ENCODE measurements around the gene FAM107B. TPM values are rescaled to one million over a fixed set of nuclear protein-coding genes. Genes with fewer than 3 reads are reported as not detected.
A peak's percentile ranks its signal among the peaks of the same experiment; 100 is the strongest.

Gene FAM107B
- total and polyA plus RNA-seq, 7 experiments from 2014 or later = 167 to 236 (median 211) TPM

DNA sequence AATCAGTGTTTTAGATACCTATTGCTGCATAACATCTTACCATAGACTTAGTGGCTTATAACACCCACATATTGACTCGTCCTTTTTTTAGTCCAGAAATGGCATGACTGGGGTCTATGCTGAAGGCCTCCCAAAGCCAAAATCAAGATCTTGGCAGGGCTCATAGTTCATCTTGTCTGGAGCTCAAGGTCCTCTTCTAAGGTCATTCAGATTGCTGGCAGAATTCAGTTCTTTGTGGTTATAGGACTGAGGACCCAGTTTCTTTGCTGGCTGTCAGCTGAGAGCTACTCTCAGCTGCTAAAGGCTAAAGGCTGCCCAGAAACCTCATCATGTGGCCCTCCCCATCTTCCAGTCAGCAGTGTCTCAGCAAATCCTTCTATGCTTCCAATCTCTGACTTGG is 165.5 kb downstream of the FAM107B start:
- H3K9me3 Mint-ChIP-seq = peaks cover 0 to 3% (median 0%) of the 10 kb centered on the region in 11 donors
- peaks cover 0 to 8% (median 0%) of the 10 kb centered on the region in 5 donors for H3K36me3 Mint-ChIP-seq
- H3K27ac ChIP-seq (ENCODE audit: low read depth, low read length) = no peak overlapping the region
- intact Hi-C loops (cut with micrococcal nuclease) = loop anchor here in 1 of 2 donors (10.0 kb wide), 1 partner anchor 346 kb away; the partner anchor contains the start of genes DCLRE1C and MEIG1
- H3K27me3 Mint-ChIP-seq = no peaks in the 10 kb centered on the region
- H3K27me3 ChIP-seq (ENCODE audit: control insufficient read depth in 2 of 2, insufficient read depth in 2 of 2, low read length in 2 of 2) = no peaks in the 10 kb centered on the region
- H3K27ac Mint-ChIP-seq = peak overlapping the region in 2 of 9 donors; percentile 1 to 47
- H3K4me1 Mint-ChIP-seq = peaks cover 21 to 37% (median 26%) of the 10 kb centered on the region in 7 donors
- ATAC-seq (no peak), DNase-seq (no peak)
- H3K9me3 ChIP-seq (ENCODE audit: control insufficient read depth in 2 of 3, low read length in 3 of 3) = no peaks in the 10 kb centered on the region
- no peak overlapping the region for H3K4me3 Mint-ChIP-seq
- no peak overlapping the region for H3K4me3 ChIP-seq (ENCODE audit: low read length)
- H3K36me3 ChIP-seq (ENCODE audit: control insufficient read depth in 2 of 3, insufficient read depth in 3 of 3, low read length in 3 of 3) = no peaks in the 10 kb centered on the region
- CTCF ChIA-PET = no interaction called here
- H3K4me1 ChIP-seq (ENCODE audit: control insufficient read depth in 2 of 2, insufficient read depth in 2 of 2, low read length in 2 of 2) = peaks cover 5 to 10% of the 10 kb centered on the region in 2 donors
- POLR2A ChIA-PET = interaction anchor here (0.7 to 1.1 kb wide), 2 partner anchors 23 to 26 kb away, joined by 3 to 5 read pairs; no protein-coding TSS in a partner anchor

DNA sequence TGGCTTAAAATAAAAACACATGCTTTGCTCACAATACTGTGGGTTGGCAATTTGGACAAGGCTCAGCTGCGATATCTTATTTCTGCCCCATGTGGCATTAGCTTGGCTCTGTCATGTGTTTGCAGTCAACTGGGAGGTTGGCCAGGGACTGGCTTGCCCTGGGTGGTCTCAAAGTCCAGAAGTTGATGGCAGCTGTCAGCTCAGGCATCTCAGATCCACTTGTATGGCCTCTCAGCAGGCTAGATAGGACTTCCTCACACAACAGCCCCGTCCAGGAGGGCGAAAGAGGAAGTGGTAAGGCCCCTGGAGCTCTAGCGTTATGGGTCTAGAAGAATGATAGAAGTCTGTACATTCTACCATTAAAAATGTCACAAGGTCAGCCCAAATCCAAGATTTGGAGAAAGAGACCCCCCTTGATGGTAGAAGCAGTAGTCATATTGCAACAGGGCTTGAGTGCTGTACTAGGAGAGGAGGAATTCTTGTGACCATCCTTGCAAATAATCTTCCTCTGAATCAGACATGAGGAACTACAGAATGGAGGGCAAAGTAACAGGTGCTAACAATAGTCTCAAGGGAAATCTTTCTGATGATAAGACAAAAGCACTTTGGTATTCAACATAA is 166.2 kb downstream of the FAM107B start:
- Mint-ChIP-seq H3K36me3 (peaks cover 0 to 8% (median 0%) of the 10 kb centered on the region in 5 donors), H3K27ac (peak overlapping the region in 1 of 9 donors; percentile 47), H3K4me1 (peaks cover 21 to 36% (median 26%) of the 10 kb centered on the region in 7 donors), H3K4me3 (no peak overlapping the region), H3K27me3 (peaks cover 0 to under 1% (median 0%) of the 10 kb centered on the region in 5 donors), H3K9me3 (peaks cover 0 to 3% (median 0%) of the 10 kb centered on the region in 11 donors)
- intact Hi-C loops (cut with micrococcal nuclease) = loop anchor here in 1 of 2 donors (10.0 kb wide), 1 partner anchor 346 kb away; the partner anchor contains the start of genes DCLRE1C and MEIG1
- Histone ChIP-seq H3K27ac (ENCODE audit: low read depth, low read length) (no peak overlapping the region), H3K4me1 (ENCODE audit: control insufficient read depth in 2 of 2, insufficient read depth in 2 of 2, low read length in 2 of 2) (peaks cover 5 to 10% of the 10 kb centered on the region in 2 donors), H3K27me3 (ENCODE audit: control insufficient read depth in 2 of 2, insufficient read depth in 2 of 2, low read length in 2 of 2) (no peaks in the 10 kb centered on the region), H3K36me3 (ENCODE audit: control insufficient read depth in 2 of 3, insufficient read depth in 3 of 3, low read length in 3 of 3) (no peaks in the 10 kb centered on the region), H3K4me3 (ENCODE audit: low read length) (no peak overlapping the region), H3K9me3 (ENCODE audit: control insufficient read depth in 2 of 3, low read length in 3 of 3) (no peaks in the 10 kb centered on the region)
- POLR2A ChIA-PET = interaction anchor here (0.8 to 1.1 kb wide), 3 partner anchors 12 to 72 kb away, joined by 3 read pairs; no protein-coding TSS in a partner anchor
- CTCF ChIA-PET = no interaction called here
- ATAC-seq (no peak), DNase-seq (no peak)

DNA sequence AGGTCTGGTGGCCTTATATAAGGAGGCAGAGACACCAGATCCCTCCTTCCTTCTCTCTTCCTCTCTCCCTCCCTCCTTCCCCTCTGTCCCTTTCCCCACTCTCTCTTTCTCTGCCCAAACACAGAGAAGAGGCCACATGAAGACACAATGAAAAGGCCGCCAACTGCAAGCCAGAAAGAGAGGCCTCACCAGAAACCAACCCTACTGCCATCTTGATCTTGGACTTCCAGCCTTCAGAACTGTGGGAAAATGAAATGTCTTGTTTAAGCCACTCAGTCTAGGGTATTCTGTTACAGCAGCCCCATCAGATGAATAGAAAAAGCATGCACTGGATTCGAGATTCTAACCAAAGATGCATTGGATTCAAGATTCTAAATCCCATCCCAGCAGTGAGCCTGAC is 168.1 kb downstream of the FAM107B start:
- ChIA-PET POLR2A (interaction anchor here (1.1 to 3.4 kb wide), 2 partner anchors 18 to 35 kb away, joined by 4 to 14 read pairs; no protein-coding TSS in a partner anchor), CTCF (interaction anchor here (0.5 kb wide), 1 partner anchor 88 kb away, joined by 7 read pairs; no protein-coding TSS in a partner anchor)
- H3K4me1 ChIP-seq (ENCODE audit: control insufficient read depth in 2 of 2, insufficient read depth in 2 of 2, low read length in 2 of 2) = peaks cover 15 to 21% of the 10 kb centered on the region in 2 donors
- H3K4me3 Mint-ChIP-seq = no peak overlapping the region
- H3K27me3 ChIP-seq (ENCODE audit: control insufficient read depth in 2 of 2, insufficient read depth in 2 of 2, low read length in 2 of 2) = no peaks in the 10 kb centered on the region
- intact Hi-C loops (cut with micrococcal nuclease) = loop anchor here in 1 of 2 donors (10.0 kb wide), 1 partner anchor 348 kb away; the partner anchor contains the start of genes DCLRE1C and MEIG1
- H3K27ac ChIP-seq (ENCODE audit: low read depth, low read length) = no peak overlapping the region
- no peaks in the 10 kb centered on the region for H3K36me3 ChIP-seq (ENCODE audit: control insufficient read depth in 2 of 3, insufficient read depth in 3 of 3, low read length in 3 of 3)
- H3K4me1 Mint-ChIP-seq = peaks cover 30 to 46% (median 43%) of the 10 kb centered on the region in 7 donors
- H3K4me3 ChIP-seq (ENCODE audit: low read length) = no peak overlapping the region
- peak overlapping the region in 2 of 9 donors; percentile 14 to 99 for H3K27ac Mint-ChIP-seq
- ATAC-seq (no peak), DNase-seq (no peak)
- peaks cover 0 to 23% (median 0%) of the 10 kb centered on the region in 5 donors for H3K36me3 Mint-ChIP-seq
- H3K9me3 ChIP-seq (ENCODE audit: control insufficient read depth in 2 of 3, low read length in 3 of 3) = no peaks in the 10 kb centered on the region
- H3K9me3 Mint-ChIP-seq = peaks cover 0 to 3% (median 0%) of the 10 kb centered on the region in 11 donors
- H3K27me3 Mint-ChIP-seq = peaks cover 0 to 2% (median 0%) of the 10 kb centered on the region in 5 donors

DNA sequence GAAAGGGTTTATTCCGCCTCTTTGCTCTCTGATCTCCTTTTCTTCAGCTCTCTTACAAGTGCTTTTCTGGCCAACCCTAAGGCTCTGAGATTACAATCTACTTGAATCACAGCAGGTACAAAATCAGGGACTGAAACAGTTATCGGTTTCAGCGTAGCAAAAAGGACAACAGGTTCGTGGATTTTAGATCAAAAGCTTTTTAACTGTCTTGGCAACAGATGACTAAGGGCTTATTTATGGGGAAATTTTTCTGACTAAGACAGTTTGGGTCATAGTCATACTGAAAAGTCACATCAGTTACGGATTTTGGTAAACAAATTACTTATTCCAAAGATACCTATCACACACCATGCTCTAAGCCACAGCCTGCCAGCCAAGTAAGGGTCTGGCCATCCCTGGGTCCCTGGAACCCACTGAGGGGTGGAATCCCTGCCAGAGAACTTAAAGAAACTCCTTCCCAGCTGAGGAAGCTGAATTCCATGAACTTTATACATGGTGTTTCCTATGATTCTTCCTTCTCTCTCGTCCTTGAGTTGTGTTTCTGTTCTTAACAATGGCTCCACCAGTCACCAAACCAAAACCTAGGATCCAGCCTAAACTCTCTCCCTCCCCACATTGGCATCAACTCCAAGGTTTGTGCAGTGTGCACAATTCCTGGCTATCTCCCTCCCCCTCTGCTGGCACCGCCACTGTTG is 169.3 kb downstream of the FAM107B start:
- Histone ChIP-seq H3K4me3 (ENCODE audit: low read length) (peak overlapping the region; percentile 40), H3K4me1 (ENCODE audit: control insufficient read depth in 2 of 2, insufficient read depth in 2 of 2, low read length in 2 of 2) (peaks cover 24 to 29% of the 10 kb centered on the region in 2 donors), H3K27me3 (ENCODE audit: control insufficient read depth in 2 of 2, insufficient read depth in 2 of 2, low read length in 2 of 2) (no peaks in the 10 kb centered on the region), H3K36me3 (ENCODE audit: control insufficient read depth in 2 of 3, insufficient read depth in 3 of 3, low read length in 3 of 3) (no peaks in the 10 kb centered on the region), H3K9me3 (ENCODE audit: control insufficient read depth in 2 of 3, low read length in 3 of 3) (no peaks in the 10 kb centered on the region), H3K27ac (ENCODE audit: low read depth, low read length) (peak overlapping the region; percentile 73)
- peak in 4 of 9 donors; percentile 30 to 59 (median 47) for DNase-seq
- peak overlapping the region; percentile 59 to 99 (median 94) for H3K27ac Mint-ChIP-seq
- intact Hi-C loops (cut with micrococcal nuclease) = loop anchor here (1.0 to 10.0 kb wide), 9 partner anchors 22 to 353 kb away; partner anchors contain the start of genes MEIG1 (in 2 of the 2), CDNF (in 1 of the 2), DCLRE1C (in 1 of the 2) and HSPA14 (in 1 of the 2)
- ATAC-seq = peak; percentile 17
- H3K9me3 Mint-ChIP-seq = peaks cover 0 to 3% (median 0%) of the 10 kb centered on the region in 11 donors
- peaks cover 0 to 2% (median 0%) of the 10 kb centered on the region in 5 donors for H3K27me3 Mint-ChIP-seq
- peaks cover 0 to 29% (median 6%) of the 10 kb centered on the region in 5 donors for H3K36me3 Mint-ChIP-seq
- peaks cover 37 to 56% (median 49%) of the 10 kb centered on the region in 7 donors for H3K4me1 Mint-ChIP-seq
- H3K4me3 Mint-ChIP-seq = peak overlapping the region; percentile 86 to 99 (median 97)
- ChIA-PET CTCF (interaction anchor here (0.7 kb wide), 1 partner anchor 55 kb away, joined by 3 read pairs; no protein-coding TSS in a partner anchor), POLR2A (interaction anchor here (1.1 to 3.4 kb wide), 7 partner anchors 11 to 43 kb away, joined by 3 to 14 read pairs (median 4); no protein-coding TSS in a partner anchor)

DNA sequence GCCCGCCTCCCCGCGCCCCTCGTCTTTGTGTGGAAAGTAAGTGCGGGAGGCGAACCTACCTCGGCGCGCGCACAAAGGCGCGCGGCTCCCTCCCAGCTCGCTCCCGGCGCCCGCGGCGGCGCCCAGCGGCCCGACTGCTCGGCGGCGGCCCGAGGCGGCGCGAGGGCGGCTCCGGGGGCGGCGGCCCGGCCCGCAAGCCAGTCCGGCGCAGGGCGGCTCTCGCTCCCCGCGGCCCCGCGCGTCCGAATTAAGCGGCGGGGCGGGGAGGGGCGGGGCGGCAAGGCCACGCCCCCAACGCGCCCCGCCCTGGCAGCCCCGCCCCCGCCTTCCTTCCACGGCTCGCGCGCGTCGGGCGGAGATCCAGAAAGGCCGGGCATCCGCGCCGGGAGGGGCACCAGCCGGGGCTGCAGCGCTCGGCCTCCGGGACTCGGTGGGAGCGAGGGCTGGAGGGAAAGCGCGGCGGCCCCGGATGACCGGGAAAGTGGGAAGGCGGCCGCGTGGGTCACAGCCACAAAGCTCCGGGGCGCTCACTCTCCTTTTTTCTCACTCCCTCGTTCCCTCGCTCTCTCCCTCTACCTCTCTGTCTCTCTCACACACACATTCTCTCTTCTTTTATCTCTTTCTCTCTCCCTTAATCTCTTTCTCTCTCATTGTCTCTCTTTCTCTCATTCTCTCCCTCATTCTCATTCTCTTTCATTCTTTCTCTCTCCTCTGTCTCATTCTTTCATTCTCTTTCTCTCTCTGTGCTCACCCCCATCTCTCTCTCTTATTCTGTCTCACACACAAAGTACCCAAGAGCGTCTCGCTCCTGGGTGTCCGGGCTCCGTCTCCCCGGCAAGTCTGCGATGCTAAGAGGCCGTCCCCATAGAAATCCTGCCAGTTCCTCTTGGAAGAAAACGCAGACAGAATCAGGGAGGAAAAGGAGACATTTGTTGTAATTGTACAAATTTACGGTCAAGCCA is 170.2 kb downstream of the FAM107B start:
- DNase-seq (peak; percentile 56 to 82 (median 65)), ATAC-seq (peak; percentile 90)
- Histone ChIP-seq H3K9me3 (ENCODE audit: control insufficient read depth in 2 of 3, low read length in 3 of 3) (no peaks in the 10 kb centered on the region), H3K27ac (ENCODE audit: low read depth, low read length) (peak overlapping the region; percentile 73), H3K36me3 (ENCODE audit: control insufficient read depth in 2 of 3, insufficient read depth in 3 of 3, low read length in 3 of 3) (peaks cover 0 to 4% (median 0%) of the 10 kb centered on the region in 3 experiments), H3K4me3 (ENCODE audit: low read length) (peak overlapping the region; percentile 40), H3K27me3 (ENCODE audit: control insufficient read depth in 2 of 2, insufficient read depth in 2 of 2, low read length in 2 of 2) (no peaks in the 10 kb centered on the region), H3K4me1 (ENCODE audit: control insufficient read depth in 2 of 2, insufficient read depth in 2 of 2, low read length in 2 of 2) (peaks cover 29 to 31% of the 10 kb centered on the region in 2 donors)
- peak overlapping the region; percentile 57 to 99 (median 94) for H3K27ac Mint-ChIP-seq
- peaks cover 0 to 3% (median 0%) of the 10 kb centered on the region in 11 donors for H3K9me3 Mint-ChIP-seq
- peaks cover 45 to 62% (median 57%) of the 10 kb centered on the region in 7 donors for H3K4me1 Mint-ChIP-seq
- H3K36me3 Mint-ChIP-seq = peaks cover 6 to 37% (median 12%) of the 10 kb centered on the region in 5 donors
- ChIA-PET CTCF (interaction anchor here (0.6 kb wide), 1 partner anchor 17 kb away, joined by 3 read pairs; no protein-coding TSS in a partner anchor), POLR2A (interaction anchor here (1.0 to 3.4 kb wide), 8 partner anchors 12 to 47 kb away, joined by 3 to 14 read pairs (median 4); no protein-coding TSS in a partner anchor)
- H3K4me3 Mint-ChIP-seq = peak overlapping the region; percentile 86 to 99 (median 97)
- intact Hi-C loops (cut with micrococcal nuclease) = loop anchor here (1.0 to 10.0 kb wide), 13 partner anchors 13 to 817 kb away; partner anchors contain the start of genes CDNF (in 2 of the 2), HSPA14 (in 2 of the 2), MEIG1 (in 2 of the 2) and MSANTD7 (in 2 of the 2)
- peaks cover 0 to 2% (median 0%) of the 10 kb centered on the region in 5 donors for H3K27me3 Mint-ChIP-seq
